Colonic mucosa (tissue), 4 donors: ENCODE results near the gene GNPDA1. TPM values are rescaled to one million over a fixed set of nuclear protein-coding genes. Genes with fewer than 3 reads are reported as not detected.
A peak's percentile ranks its signal among the peaks of the same experiment; 100 is the strongest.

ENCODE experiments used
- DNase-seq: peaks from one replicate; pipeline ENCODE4 v3.0.0-alpha.2; 2020
- H3K27ac ChIP-seq: fragments of 200-600 bp; one replicate; pipeline ENCODE4 v1.8.0; 2021
- H3K27me3 ChIP-seq: fragments of 200-600 bp; one replicate; pipeline ENCODE4 v1.8.0; 2021
- H3K36me3 ChIP-seq: fragments of 200-600 bp; one replicate; pipeline ENCODE4 v1.8.0; 2021
- H3K4me1 ChIP-seq: fragments of 200-600 bp; one replicate; pipeline ENCODE4 v1.8.0; 2021; ENCODE audit warnings: mild to moderate bottlenecking
- H3K4me3 ChIP-seq: fragments of 200-600 bp; one replicate; pipeline ENCODE4 v1.8.0; 2021
- H3K9ac ChIP-seq, 2 donors: one replicate each; pipeline ENCODE4 v1.7.0; 2013; ENCODE audit warnings: control low read depth in 2 of 2, low read depth in 2 of 2, low read length in 2 of 2
- H3K9me3 ChIP-seq: fragments of 200-600 bp; one replicate; pipeline ENCODE4 v1.8.0; 2021
- intact Hi-C: fragments of 100-400 bp; cut with DNase I; formaldehyde crosslinking; loops from one replicate; pipeline ENCODE4 v1.14.1; 2022
- total RNA-seq, 2 donors: library from RNA; stranded (reverse); fragmentation: NEBNext Ultra II Directional in 1 of 2; extraction: Animal tissue kit (Norgen Biotek cat#: 25700) in 1 of 2; gene quantifications; one replicate each; pipeline ENCODE4 v1.2.1, GENCODE V29; 2021
- TF ChIP-seq, protein P1 (sequence below): fragments of 200-600 bp; IDR thresholded peaks from one replicate; pipeline ENCODE4 v1.8.0; 2022; ENCODE audit warnings: antibody characterized with exemption, mild to moderate bottlenecking
- donor health status: healthy.
- donor health status: DM: no; HTN: no; CAD: no.
- donor health status: DM: no; HTN: no; CAD: no.

GNPDA1 gene
- total RNA-seq, 2 donors from 2014 or later: 15.5 to 19.6 TPM

DNA sequence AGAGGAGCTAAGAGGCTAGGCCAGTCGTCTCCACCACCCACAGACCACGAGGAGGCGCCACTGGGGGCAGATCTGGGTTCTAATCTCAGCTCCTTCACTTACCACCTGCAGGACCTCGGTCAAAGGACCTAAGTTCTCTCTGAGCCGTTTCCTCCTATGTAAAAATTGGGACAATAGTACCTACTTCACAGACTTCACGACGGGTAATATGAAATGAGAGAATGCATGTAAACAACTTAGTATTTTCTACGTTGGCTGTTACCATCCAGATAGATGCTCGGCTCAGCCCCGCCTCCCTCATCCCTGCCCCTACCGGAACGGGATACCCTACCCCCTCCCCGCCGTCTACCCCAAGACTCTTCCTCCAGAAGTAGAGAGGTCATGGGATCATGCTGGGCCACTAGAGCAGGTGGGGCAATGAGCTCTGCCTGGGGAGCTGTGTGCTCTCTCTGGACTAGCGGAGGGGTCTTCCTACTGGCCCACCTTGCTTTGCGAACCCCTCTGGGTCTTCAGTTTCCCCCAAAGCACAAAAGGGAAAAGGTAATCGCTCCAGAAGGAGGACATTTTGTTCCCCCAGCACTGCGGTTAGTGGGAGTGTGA is 541 bp downstream of the GNPDA1 start:
- Histone ChIP-seq H3K36me3 (no peaks in the 10 kb centered on the region), H3K4me3 (peak overlapping the region; percentile 62), H3K27ac (peak overlapping the region; percentile 28), H3K9me3 (no peaks in the 10 kb centered on the region), H3K9ac (peak overlapping the region; percentile 76 to 92), H3K4me1 (no peaks in the 10 kb centered on the region), H3K27me3 (no peaks in the 10 kb centered on the region)
- TF ChIP-seq, protein P1, sequence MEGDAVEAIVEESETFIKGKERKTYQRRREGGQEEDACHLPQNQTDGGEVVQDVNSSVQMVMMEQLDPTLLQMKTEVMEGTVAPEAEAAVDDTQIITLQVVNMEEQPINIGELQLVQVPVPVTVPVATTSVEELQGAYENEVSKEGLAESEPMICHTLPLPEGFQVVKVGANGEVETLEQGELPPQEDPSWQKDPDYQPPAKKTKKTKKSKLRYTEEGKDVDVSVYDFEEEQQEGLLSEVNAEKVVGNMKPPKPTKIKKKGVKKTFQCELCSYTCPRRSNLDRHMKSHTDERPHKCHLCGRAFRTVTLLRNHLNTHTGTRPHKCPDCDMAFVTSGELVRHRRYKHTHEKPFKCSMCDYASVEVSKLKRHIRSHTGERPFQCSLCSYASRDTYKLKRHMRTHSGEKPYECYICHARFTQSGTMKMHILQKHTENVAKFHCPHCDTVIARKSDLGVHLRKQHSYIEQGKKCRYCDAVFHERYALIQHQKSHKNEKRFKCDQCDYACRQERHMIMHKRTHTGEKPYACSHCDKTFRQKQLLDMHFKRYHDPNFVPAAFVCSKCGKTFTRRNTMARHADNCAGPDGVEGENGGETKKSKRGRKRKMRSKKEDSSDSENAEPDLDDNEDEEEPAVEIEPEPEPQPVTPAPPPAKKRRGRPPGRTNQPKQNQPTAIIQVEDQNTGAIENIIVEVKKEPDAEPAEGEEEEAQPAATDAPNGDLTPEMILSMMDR: peak; percentile 34
- DNase-seq: peak; percentile 76
- intact Hi-C loops: no loop called here

DNA sequence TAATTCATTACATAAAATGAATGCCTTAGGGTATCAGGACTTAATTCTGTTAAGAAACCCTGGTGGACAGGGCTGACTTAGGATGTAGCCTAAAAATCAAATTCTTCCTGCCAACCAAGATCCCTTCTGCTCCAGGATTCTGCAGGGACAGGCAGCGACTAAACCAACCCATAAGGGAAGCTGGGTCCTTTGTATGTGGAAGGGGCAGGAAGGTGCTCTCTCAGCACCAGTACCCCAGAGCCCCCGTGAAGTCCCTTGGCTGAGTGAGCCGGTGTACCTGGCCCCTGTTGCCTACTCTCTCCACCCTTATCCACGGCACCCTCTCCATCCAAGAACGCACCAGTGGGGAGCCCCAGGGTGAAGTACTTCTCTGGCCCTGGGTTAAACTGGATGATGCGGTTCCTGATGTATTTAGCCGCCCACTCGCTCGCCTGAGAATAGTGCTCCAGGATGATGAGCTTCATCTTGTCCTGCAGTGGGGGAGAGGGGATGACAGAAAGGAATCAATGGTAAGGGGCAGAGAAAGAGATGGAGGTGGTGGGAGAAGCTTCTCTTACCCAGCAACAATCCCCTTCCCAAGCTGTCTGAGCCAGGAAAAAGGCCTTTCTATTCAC is 1.1 kb downstream of the GNPDA1 start:
- Histone ChIP-seq H3K9me3 (no peaks in the 10 kb centered on the region), H3K27ac (no peak overlapping the region), H3K4me3 (peak overlapping the region; percentile 62), H3K4me1 (no peaks in the 10 kb centered on the region), H3K36me3 (no peaks in the 10 kb centered on the region), H3K27me3 (no peaks in the 10 kb centered on the region), H3K9ac (no peak overlapping the region)
- TF ChIP-seq, protein P1: no peak
- intact Hi-C loops: no loop called here
- DNase-seq: no peak

DNA sequence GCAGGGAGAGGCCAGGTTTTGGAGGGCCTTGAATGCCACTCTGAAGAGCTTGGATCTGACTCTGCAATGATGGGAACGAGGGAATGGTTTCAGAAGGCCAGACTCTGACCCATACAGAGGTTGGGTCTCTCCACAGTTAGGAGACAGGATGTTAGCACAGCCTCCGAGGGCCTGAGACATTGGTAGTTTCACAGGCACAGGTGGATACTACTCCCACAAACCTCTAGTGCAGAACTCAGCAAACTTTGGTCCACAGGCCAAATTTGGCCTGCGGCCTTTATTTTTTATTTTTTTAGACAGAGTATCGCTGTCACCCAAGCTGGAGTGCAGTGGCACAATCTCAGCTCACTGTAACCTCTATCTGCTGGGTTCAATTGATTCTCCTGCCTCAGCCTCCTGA is 2.9 kb downstream of the GNPDA1 start:
- Histone ChIP-seq H3K4me1 (no peaks in the 10 kb centered on the region), H3K36me3 (no peaks in the 10 kb centered on the region)
- intact Hi-C loops: no loop called here

GRCh38 chr5:142008813-142009212 is 4.0 kb downstream of the GNPDA1 start:
- TF ChIP-seq, protein P1: no peak
- Histone ChIP-seq H3K4me1 (no peaks in the 10 kb centered on the region), H3K9ac (no peak overlapping the region), H3K9me3 (no peaks in the 10 kb centered on the region), H3K36me3 (no peaks in the 10 kb centered on the region), H3K27me3 (no peaks in the 10 kb centered on the region), H3K27ac (no peak overlapping the region), H3K4me3 (no peak overlapping the region)
- no peak for DNase-seq
- intact Hi-C loops: no loop called here

More for the DNA sequence above, 2.9 kb downstream of the GNPDA1 start:
- H3K27ac ChIP-seq: no peak overlapping the region
- H3K4me3 ChIP-seq: no peak overlapping the region
- H3K9me3 ChIP-seq: no peaks in the 10 kb centered on the region
- no peak overlapping the region for H3K9ac ChIP-seq
- no peaks in the 10 kb centered on the region for H3K27me3 ChIP-seq
- TF ChIP-seq, protein P1: no peak
- DNase-seq: no peak

GRCh38 chr5:142007237-142007544 is 5.6 kb downstream of the GNPDA1 start:
- H3K4me1 ChIP-seq: no peaks in the 10 kb centered on the region
- intact Hi-C loops: no loop called here
- H3K9me3 ChIP-seq: no peaks in the 10 kb centered on the region
- no peak overlapping the region for H3K4me3 ChIP-seq
- no peak overlapping the region for H3K9ac ChIP-seq
- no peaks in the 10 kb centered on the region for H3K36me3 ChIP-seq
- DNase-seq: no peak
- TF ChIP-seq, protein P1: no peak
- H3K27me3 ChIP-seq: no peaks in the 10 kb centered on the region
- no peak overlapping the region for H3K27ac ChIP-seq
